HepG2 (cell line): Measurements from ENCODE around the gene CSNK2A1. TPM values are rescaled to one million over a fixed set of nuclear protein-coding genes. Genes with fewer than 3 reads are reported as not detected.
A peak's percentile ranks its signal among the peaks of the same experiment; 100 is the strongest.

Experiments used
- ATAC-seq: fragments of 200-7000 bp; cut with Tn5 transposase; 3 replicates; pipeline ENCODE4 v1.9.1; 2020; ENCODE audit warnings: mild to moderate bottlenecking, moderate library complexity
- BruUV-seq: library from RNA; stranded (reverse); fragments of 400-500 nt; replicated peaks from 2 replicates; lab custom pipeline; 2021; lab: Mats Ljungman, UMichigan
- CTCF ChIA-PET: fragments of 300-600 bp; formaldehyde crosslinking; extraction: SDS; loops from one replicate; lab custom pipeline; 2021; ENCODE audit warnings: low total read pairs, inconsistent platforms, low intra/inter-chr PET ratio; lab: Yijun Ruan, JAX
- POLR2A ChIA-PET: fragments of 350-600 bp; sonication (Branson Sonifier 250); formaldehyde crosslinking; loops from one replicate; lab custom pipeline; 2020; ENCODE audit warnings: antibody characterized with exemption, inconsistent platforms; lab: Yijun Ruan, JAX
- DNase-seq: peaks from one replicate; pipeline ENCODE4 v3.0.0-alpha.2; 2015; ENCODE audit warnings: low spot score
- FAIRE-seq: peaks from 3 replicates; lab custom pipeline; 2011; peaks lifted over from hg19 to GRCh38; lab: Jason Lieb, UNC
- H2AFZ ChIP-seq: one replicate; pipeline ENCODE4 v1.6.1; 2011; ENCODE audit warnings: low read length, inconsistent platforms
- H3K27ac ChIP-seq: fragments of 300-600 bp; 3 replicates; pipeline ENCODE4 v1.8.0; 2011; ENCODE audit warnings: mixed run types, mild to moderate bottlenecking, mixed read lengths, low read length, inconsistent platforms; ENCODE audit not compliant: insufficient read depth; ENCODE audit errors: extremely low read length
- H3K27me3 ChIP-seq, 2 experiments: fragments of 200-600 bp in 1 of 2; 2 replicates in 1 of 2; 3 replicates in 1 of 2; pipeline versions ENCODE4 v1.6.0 to v1.8.0; 2011; ENCODE audit warnings: low read length in 2 of 2, mild to moderate bottlenecking in 2 of 2, moderate library complexity in 2 of 2, inconsistent platforms in 1 of 2; ENCODE audit not compliant: insufficient read depth in 2 of 2, control insufficient read depth in 1 of 2
- H3K36me3 ChIP-seq, 2 experiments: fragments of 200-600 bp in 1 of 2; replicated peaks in 1 of 2; 2 replicates in 1 of 2; 3 replicates in 1 of 2; pipeline versions ENCODE4 v1.5.1 to v1.8.0; 2011; ENCODE audit warnings: low read length in 2 of 2, inconsistent platforms in 1 of 2; ENCODE audit not compliant: insufficient read depth in 2 of 2, control insufficient read depth in 1 of 2
- H3K4me1 ChIP-seq: 2 replicates; pipeline ENCODE4 v1.5.1; 2012; ENCODE audit warnings: low read length, inconsistent platforms; ENCODE audit not compliant: insufficient read depth
- H3K4me2 ChIP-seq: 2 replicates; pipeline ENCODE4 v1.6.0; 2011; ENCODE audit warnings: low read depth, low read length, inconsistent platforms
- H3K4me3 ChIP-seq, 3 experiments: fragments of 200-600 bp in 1 of 3; sonication (generic), shearing (Covaris generic) in 1 of 3; replicated peaks in 1 of 3; 2 replicates each; pipeline ENCODE4 v1.5.1; 2011 to 2016; ENCODE audit warnings: low read length in 3 of 3, inconsistent platforms in 2 of 3, low read depth in 2 of 3, mild to moderate bottlenecking in 2 of 3, control low read depth in 1 of 3, mixed read lengths in 1 of 3; ENCODE audit not compliant: insufficient read depth in 1 of 3
- H3K79me2 ChIP-seq: one replicate; pipeline ENCODE4 v1.6.1; 2011; ENCODE audit warnings: low read length, inconsistent platforms; ENCODE audit not compliant: insufficient read depth
- H3K9ac ChIP-seq: 2 replicates; pipeline ENCODE4 v1.6.0; 2011; ENCODE audit warnings: mild to moderate bottlenecking, low read depth, low read length, inconsistent platforms; ENCODE audit not compliant: insufficient read depth
- H3K9me3 ChIP-seq: 2 replicates; pipeline ENCODE4 v1.5.1; 2012; ENCODE audit warnings: mild to moderate bottlenecking, low read length
- H4K20me1 ChIP-seq: 2 replicates; pipeline ENCODE4 v1.6.0; 2011; ENCODE audit warnings: inconsistent platforms, mild to moderate bottlenecking, low read length, moderate library complexity; ENCODE audit not compliant: insufficient read depth
- MBNL3 ChIP-seq: fragments of 250-450 bp; sonication (Bioruptor Pico); conservative IDR thresholded peaks from 2 replicates; pipeline ENCODE4 v1.8.0; 2022; ENCODE audit warnings: mild to moderate bottlenecking, inconsistent platforms
- RBAK ChIP-seq: sonication (generic); formaldehyde crosslinking; IDR thresholded peaks from 2 replicates; pipeline ENCODE4 v1.5.1; 2020; ENCODE audit warnings: mild to moderate bottlenecking, missing genetic modification reagents
- RFX3 ChIP-seq: IDR thresholded peaks from 2 replicates; pipeline ENCODE4 v1.6.1; 2016; ENCODE audit warnings: missing biosample characterization, missing genetic modification reagents
- RFXAP ChIP-seq: sonication (generic); formaldehyde crosslinking; IDR thresholded peaks from 2 replicates; pipeline ENCODE4 v1.4.0; 2020; ENCODE audit warnings: missing genetic modification reagents, borderline replicate concordance
- ZFP36L2 ChIP-seq: sonication (generic); formaldehyde crosslinking; IDR thresholded peaks from 2 replicates; pipeline ENCODE4 v1.4.0; 2020; ENCODE audit warnings: missing genetic modification reagents
- ZFYVE20 ChIP-seq: sonication (generic); formaldehyde crosslinking; IDR thresholded peaks from 2 replicates; pipeline ENCODE4 v1.8.0; 2023; ENCODE audit warnings: low read depth, mild to moderate bottlenecking, moderate library complexity, missing genetic modification reagents, borderline replicate concordance
- ZNF142 ChIP-seq: sonication (generic); formaldehyde crosslinking; IDR thresholded peaks from 2 replicates; pipeline ENCODE4 v1.4.0; 2020; ENCODE audit warnings: missing genetic modification reagents
- ZNF292 ChIP-seq: sonication (generic); formaldehyde crosslinking; IDR thresholded peaks from 2 replicates; pipeline ENCODE4 v1.8.1; 2022; ENCODE audit warnings: mild to moderate bottlenecking, low read depth, missing genetic modification reagents, borderline replicate concordance
- ZNF317 ChIP-seq: sonication (generic); formaldehyde crosslinking; IDR thresholded peaks from 2 replicates; pipeline ENCODE4 v1.5.0; 2020; ENCODE audit warnings: mild to moderate bottlenecking, missing genetic modification reagents
- ZNF460 ChIP-seq: sonication (generic); formaldehyde crosslinking; IDR thresholded peaks from 2 replicates; pipeline ENCODE4 v1.5.1; 2020; ENCODE audit warnings: missing genetic modification reagents, mild to moderate bottlenecking, borderline replicate concordance
- ZNF577 ChIP-seq: sonication (generic); formaldehyde crosslinking; IDR thresholded peaks from 2 replicates; pipeline ENCODE4 v1.4.0; 2020; ENCODE audit warnings: mild to moderate bottlenecking, low read depth, missing genetic modification reagents, borderline replicate concordance
- ZSCAN22 ChIP-seq: sonication (generic); formaldehyde crosslinking; IDR thresholded peaks from 2 replicates; pipeline ENCODE4 v1.4.0; 2020; ENCODE audit warnings: mild to moderate bottlenecking, missing genetic modification reagents
- whole genome bisulfite sequencing: methylation state at CpG from one replicate; pipeline ENCODE4 v1.1.6; 2017; ENCODE audit warnings: low lambda C conversion rate; 5-methylcytosine and 5-hydroxymethylcytosine counted together
- in situ Hi-C: cut with HindIII; loops from 2 replicates; pipeline ENCODE4 v1.10.0; 2017; ENCODE audit warnings: low pct_unique_long_range_greater_than_20kb; ENCODE audit not compliant: extremely low pct_ligation_motif_present
- intact Hi-C: fragments of 100-400 bp; cut with micrococcal nuclease; formaldehyde crosslinking; loops from one replicate; pipeline ENCODE4 v1.10.0; 2022; ENCODE audit not compliant: unreplicated experiment
- polyA plus RNA-seq, 8 experiments: library from polyadenylated mRNA; depleted of rRNA in 3 of 8; stranded (reverse) in 7 of 8; unstranded in 1 of 8; fragments of >200 nt; fragmentation: Illumina TruSeq in 4 of 8; extraction: Trizol in 4 of 8; gene quantifications; 2 replicates each; pipeline versions ENCODE4 v1.2.1 to v1.2.3, GENCODE V29; 2011 to 2016; ENCODE audit warnings: low read depth in 4 of 8, missing spikeins in 1 of 8, mixed read lengths in 1 of 8; ENCODE audit not compliant: insufficient read depth in 1 of 8
- total RNA-seq, 5 experiments: library from RNA; depleted of rRNA; stranded (reverse); fragments of >200 nt; fragmentation: Illumina TruSeq; extraction: Trizol; gene quantifications; 2 replicates each; pipeline ENCODE4 v1.2.3, GENCODE V29; 2016; ENCODE audit warnings: low read depth in 1 of 5

CSNK2A1 gene
- total and polyA plus RNA-seq, 2 of the 13 experiments (the other 11 are each of a cell fraction or from before 2014, with no cell fraction given) = 153 to 231 TPM

GRCh38 chr20:537983-538382 lies 5.6 kb downstream of the CSNK2A1 start:
- POLR2A ChIA-PET = interaction anchor here (5.6 kb wide), 1 partner anchor 27 kb away, joined by 22 read pairs; no protein-coding TSS in a partner anchor
- 99% methylated on average over 6 of the region's 6 CpGs for WGBS
- Histone ChIP-seq H3K27ac (no peak overlapping the region), H3K9me3 (no peaks in the 10 kb centered on the region), H3K9ac (no peak overlapping the region), H3K27me3 (no peaks in the 10 kb centered on the region; a peak in 1 of 5 replicates), H4K20me1 (peaks cover 100% of the 10 kb centered on the region), H3K4me3 (no peak overlapping the region), H2AFZ (no peak overlapping the region), H3K4me2 (no peak overlapping the region), H3K36me3 (peaks cover 4 to 8% of the 10 kb centered on the region in 2 experiments; a peak in 4 of 5 replicates), H3K4me1 (peaks cover 87% of the 10 kb centered on the region), H3K79me2 (peaks cover 98% of the 10 kb centered on the region)
- ATAC-seq (no peak), FAIRE-seq (no peak), DNase-seq (no peak)
- intact Hi-C loops (no loop called here), in situ Hi-C loops (no loop called here)
- CTCF ChIA-PET = no interaction called here
- 0 out of 2 replicates have a peak, but pooled peaks have one; percentile 60 for TF ChIP-seq ZFP36L2 (CRISPR knock-in tag)
- no peak for TF ChIP-seq ZNF142 (CRISPR knock-in tag)
- no peak for TF ChIP-seq ZNF292 (CRISPR knock-in tag)
- no peak for TF ChIP-seq RFXAP (CRISPR knock-in tag)
- TF ChIP-seq ZFYVE20 (CRISPR knock-in tag) = no peak
- no peak for TF ChIP-seq RBAK (CRISPR knock-in tag)
- TF ChIP-seq ZNF577 = no peak
- TF ChIP-seq RFX3 (CRISPR knock-in tag) = no peak
- TF ChIP-seq ZSCAN22 (CRISPR knock-in tag) = no peak
- peak; percentile 34; the same call in 1 of the 2 replicates for TF ChIP-seq ZNF317 (CRISPR knock-in tag)
- TF ChIP-seq ZNF460 (CRISPR knock-in tag) = peak; percentile 73; the same call in 1 of the 2 replicates
- TF ChIP-seq MBNL3 = no peak
- BruUV-seq = no TSS peak
